NCI-H2227 (cell line): ENCODE results near the gene MYO1D.

Experiments used
- DNase-seq: peaks from one replicate; lab custom pipeline; 2025; ENCODE audit not compliant: unreplicated experiment; lab: John Stamatoyannopoulos, UW

The MYO1D gene

DNA sequence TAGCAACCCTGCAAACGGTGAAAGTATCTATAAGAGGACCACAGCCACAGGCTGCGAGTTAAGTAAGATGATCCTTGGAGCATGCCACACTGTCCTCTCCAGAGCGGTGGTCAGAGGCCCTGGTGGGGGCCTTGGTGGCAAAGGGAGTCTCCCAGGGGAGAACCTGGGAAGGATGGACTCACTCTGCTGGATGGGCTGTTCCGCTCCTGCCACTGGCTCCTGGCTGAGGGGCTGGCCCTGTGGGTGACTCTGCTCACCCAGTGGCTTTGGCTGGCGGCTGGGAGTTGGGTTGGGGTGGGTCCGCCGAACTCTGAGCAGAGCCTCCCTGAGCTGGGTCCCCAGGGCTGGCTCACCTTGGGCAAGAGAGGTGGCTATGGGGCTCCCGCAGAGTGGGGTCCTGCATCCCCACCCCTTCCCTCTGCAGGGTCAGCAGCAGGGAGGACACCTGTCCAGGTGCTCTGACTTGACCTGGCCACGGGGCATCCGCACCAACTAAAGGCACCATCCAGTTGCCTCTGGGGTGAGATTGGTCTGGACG is 382.9 kb downstream of the MYO1D start:
- no peak for DNase-seq

- no peak for DNase-seq
These were observed 383.4 kb downstream of the MYO1D start for GRCh38 chr17:32493571-32493970.

DNA sequence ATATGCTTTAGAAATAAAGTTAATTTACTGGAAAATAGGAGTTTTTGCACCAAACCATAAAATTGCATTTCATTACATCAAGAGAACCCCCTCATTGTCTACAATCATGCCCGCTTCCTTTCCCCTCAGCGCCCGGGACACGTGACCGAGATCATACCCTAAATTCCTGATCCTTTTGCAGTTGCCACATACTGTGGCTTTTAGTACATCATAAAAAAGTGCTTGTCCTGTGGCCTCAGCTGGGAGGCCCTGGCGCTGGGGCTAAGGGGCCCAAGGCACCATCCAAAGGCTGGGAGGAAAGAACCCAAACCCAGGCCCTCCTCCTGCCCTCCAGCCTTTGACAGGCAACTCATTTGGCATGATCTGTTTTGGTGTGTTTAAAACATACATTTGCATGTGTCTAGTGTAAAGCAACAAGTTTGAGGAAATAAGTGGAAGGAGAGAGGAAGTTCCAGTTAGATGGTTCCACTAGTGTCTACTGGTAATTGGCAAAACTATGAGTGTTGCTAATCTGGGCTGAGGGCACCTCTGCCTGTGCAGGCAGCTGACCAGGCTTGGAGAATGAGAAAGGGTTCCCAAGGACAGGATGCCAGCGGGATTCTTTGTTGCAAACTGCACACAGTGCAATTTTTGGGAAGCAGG is 384.2 kb downstream of the MYO1D start:
- no peak for DNase-seq

- DNase-seq: no peak
These were observed 384.7 kb downstream of the MYO1D start for GRCh38 chr17:32492264-32492589.

GRCh38 chr17:32491371-32492263 is 385.3 kb downstream of the MYO1D start:
- DNase-seq: no peak

DNA sequence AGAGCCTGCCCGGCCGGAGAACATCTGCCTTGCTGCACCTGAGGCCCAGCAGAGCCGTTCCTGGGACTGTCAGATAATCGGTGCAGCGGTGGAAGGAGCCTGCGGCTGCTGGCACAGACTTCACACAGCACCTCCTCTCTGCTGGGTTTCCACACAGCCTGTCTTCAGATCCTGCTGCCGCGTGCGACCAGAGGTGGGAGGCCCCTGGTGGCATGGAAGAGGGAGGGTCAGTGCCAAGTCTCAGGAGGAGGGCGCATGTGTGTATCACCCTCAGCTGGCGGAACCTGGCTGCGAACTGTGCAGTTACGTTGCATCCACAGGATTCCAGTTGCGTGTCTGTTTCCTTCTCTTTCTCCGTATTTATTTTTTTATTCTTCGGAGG is 386.8 kb downstream of the MYO1D start:
- DNase-seq: peak; percentile 31

DNA sequence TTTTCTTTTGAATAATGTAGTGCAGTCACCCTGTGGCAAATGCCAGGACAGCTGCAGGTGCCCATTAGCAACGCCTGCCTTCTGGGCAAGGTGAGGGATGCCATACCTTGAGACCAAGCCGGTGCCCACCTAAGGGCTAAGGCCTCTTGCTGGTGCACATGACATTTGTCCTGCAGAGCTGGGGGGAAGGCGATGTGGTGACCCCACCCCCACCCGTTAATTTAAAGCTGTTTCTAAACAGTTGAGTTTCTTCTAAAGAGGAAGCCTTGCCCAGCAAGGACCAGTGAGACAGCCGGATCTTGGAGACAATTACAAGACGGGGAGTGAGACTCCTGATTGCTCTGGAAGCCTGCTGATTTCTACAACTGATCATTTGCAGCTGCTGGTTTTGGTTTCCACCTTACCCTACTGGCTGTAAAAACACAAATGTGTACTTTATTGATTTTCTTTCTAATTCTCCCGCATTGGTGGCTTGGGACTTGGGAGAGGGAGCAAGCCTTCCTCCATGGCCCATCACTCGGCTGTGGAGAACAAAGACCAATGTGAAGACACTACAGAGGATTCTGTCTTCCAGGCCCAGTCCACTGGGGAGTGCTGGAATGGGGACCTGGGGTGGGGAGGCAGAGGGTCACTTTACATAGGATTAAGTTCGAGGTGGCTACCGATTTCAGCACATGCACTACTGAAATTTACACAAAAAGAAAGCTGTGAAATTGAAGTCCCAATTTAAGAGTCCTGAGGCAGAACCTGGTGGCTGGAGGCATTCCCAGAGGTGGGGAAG is 387.4 kb downstream of the MYO1D start:
- DNase-seq: peak; percentile 11

DNA sequence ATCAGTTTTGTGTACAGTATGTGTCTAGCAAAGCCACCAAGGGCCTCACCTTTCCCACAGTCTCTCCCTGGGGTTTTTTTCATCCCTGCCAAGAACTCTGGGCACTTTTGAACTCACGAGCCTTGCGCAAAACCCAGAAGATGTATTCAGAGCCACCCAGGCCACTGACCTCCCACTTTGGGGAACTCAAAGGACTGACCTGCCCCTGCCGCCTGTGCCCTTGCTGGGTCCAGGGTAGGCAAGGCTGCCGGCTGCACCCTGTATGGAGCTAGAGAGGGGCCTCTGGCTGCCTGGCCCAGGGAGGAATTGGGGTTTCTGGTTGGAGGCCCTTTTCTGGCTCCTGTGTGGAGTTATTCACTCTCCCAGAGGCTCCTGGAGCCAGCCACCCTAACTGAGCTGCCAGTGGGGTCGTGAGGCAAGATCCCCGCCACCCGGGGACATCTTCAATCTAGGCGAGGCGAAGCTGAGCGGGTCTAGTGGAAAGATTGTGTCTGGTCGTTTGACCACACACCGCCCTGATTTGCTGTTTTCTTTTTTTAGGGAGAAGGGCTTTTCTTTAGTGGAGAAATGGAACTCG is 388.2 kb downstream of the MYO1D start:
- DNase-seq: no peak

GRCh38 chr17:32488177-32488542 is 388.8 kb downstream of the MYO1D start:
- DNase-seq: peak; percentile 9

- DNase-seq: peak; percentile 50
These were observed 389.3 kb downstream of the MYO1D start for GRCh38 chr17:32487473-32488176.

- DNase-seq: peak; percentile 87
These were observed 390.0 kb downstream of the MYO1D start, which contains the start of gene CDK5R1 for GRCh38 chr17:32486701-32487472. TSS of gene CDK5R1 (plus strand) at chr17:32486993. CDS start at chr17:32487621, 628 bp downstream.

- DNase-seq: peak; percentile 90
These were observed 390.7 kb downstream of the MYO1D start for GRCh38 chr17:32486111-32486700.

- no peak for DNase-seq
These were observed 391.4 kb downstream of the MYO1D start for GRCh38 chr17:32485261-32486110.

DNA sequence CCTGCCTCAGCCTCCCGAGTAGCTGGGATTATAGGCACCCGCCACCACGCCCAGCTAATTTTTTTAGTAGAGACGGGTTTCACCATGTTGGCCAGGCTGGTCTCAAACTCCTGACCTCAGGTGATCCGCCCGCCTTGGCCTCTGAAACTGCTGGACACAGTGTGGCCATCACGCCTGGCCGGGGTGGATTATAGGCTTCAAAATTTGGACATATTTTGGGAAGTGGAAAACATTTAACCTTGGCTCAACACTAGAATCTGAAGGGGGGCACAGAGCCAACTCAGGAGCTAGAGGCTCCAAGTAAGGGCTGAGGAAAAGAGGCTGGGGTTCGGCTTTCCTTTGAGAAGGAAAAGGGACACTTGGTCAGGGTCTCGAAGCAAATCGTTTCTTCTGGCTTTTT is 392.3 kb downstream of the MYO1D start:
- no peak for DNase-seq

DNA sequence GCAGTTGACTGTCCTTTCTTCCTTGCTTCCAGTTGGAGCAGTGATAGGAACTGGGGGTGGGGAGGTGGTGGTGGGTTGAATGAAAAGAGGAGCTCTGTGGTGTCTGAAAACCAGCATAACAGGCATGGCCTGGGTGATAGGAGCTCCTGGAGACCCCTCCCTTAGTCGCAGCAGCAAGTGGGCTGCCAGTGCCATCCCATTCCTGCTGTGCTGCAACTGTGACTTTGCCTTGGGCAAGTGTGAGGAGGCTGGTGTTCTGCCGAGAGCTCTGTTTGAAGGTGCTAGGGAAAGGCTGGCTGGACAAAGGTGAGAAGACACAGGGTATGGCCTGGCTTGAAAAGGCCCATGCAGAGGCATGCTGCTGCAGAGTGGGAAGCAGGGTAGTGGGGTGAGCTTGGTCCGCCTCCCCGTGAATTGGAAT is 392.9 kb downstream of the MYO1D start:
- DNase-seq: no peak

DNA sequence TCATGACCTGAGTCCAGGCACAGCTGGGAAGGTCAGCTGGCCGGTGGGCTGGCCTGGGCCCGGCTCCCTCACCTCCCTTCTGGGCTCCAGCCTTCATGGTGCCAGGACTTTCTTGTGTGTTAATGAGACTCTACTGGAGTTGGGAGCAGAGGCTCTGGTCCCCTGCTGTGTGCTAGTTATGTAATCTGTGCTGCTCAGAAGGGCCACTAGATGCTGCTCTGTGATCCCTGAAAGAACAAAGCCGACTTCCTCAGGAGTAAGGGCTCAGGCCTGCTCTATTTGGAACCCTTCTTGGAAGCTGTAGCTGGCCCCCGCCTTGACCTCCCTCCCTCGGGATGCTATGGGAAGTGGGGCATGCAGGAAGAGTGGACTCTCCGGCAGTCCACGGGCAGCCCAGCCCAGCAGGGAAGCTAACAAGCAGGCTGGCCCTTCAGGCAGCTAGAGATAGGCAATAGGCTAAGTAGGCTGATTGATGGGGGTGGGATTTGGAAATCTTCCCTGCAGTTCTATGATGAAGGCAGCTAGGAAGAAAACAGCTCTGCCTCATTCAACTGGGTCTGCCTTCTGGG is 393.4 kb downstream of the MYO1D start:
- DNase-seq: peak; percentile 76

DNA sequence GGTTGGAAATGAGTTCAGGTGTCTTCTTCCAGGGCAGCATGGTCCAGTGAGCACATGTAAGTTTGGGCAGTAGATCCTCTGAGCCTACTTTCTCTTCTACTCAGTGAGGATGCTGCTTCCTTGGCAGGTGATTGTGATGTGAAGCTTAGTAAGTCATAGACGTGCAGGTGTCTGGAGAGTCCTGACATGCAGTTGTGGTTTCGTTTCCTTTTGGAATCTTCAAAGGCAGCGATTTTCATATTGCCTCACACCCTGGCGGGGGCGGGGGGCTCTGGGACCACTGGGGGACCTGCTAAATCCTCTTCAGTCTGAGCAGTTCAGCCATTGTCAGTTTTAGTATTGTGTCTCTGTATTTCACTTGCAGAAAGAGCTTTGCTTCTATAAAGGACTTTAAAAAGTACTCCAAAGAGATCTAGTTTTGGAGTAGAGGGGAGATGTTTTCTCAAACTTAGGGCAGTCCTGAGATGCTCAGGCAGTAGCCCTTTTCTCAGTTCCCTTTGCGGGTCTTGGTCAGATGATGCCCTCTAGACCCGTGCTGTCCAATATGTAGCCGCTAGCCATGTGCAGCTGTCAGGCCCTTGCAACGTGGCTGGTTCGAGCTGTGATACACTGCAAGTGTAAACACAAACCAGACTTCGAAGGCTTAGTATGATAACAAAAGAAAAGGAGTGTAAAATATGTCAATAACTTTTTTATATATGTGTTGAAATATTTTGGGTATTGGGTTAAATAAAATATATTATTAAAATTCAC is 394.2 kb downstream of the MYO1D start:
- no peak for DNase-seq
